Measurements from ENCODE around the gene CCDC13.

DNA sequence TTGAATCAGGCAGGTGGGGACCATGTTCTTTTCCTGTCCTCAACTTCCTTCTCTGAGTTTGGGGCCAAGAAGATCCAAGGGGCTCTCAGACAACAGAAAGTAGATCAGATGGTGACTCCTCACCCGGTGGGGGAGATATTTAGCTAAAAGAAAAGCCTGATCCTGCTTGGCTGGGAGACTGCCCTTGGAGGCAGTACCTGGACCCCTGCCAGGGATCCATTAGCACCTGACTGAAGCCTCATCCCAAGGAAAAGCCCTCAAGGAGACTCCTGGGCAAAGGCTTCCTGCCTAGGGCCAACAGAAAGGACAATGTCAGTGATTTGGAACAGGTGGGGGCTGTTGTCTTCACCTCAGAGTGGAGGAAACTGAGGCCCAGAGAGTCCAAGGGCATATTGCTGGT is 37.0 kb downstream of the CCDC13 start:
- TF ChIP-seq, protein P1, sequence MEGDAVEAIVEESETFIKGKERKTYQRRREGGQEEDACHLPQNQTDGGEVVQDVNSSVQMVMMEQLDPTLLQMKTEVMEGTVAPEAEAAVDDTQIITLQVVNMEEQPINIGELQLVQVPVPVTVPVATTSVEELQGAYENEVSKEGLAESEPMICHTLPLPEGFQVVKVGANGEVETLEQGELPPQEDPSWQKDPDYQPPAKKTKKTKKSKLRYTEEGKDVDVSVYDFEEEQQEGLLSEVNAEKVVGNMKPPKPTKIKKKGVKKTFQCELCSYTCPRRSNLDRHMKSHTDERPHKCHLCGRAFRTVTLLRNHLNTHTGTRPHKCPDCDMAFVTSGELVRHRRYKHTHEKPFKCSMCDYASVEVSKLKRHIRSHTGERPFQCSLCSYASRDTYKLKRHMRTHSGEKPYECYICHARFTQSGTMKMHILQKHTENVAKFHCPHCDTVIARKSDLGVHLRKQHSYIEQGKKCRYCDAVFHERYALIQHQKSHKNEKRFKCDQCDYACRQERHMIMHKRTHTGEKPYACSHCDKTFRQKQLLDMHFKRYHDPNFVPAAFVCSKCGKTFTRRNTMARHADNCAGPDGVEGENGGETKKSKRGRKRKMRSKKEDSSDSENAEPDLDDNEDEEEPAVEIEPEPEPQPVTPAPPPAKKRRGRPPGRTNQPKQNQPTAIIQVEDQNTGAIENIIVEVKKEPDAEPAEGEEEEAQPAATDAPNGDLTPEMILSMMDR (optimal IDR thresholded peaks at IDR 0.05 in 1 of 3, IDR thresholded peaks at IDR 0.05 in 1 of 3, conservative IDR thresholded peaks at IDR 0.05 in 1 of 3; ENCODE audit: extremely low read depth in 1 of 3, insufficient read depth in 2 of 3, low read length in 3 of 3): no peak
- TF ChIP-seq EZH2 (IDR thresholded peaks at IDR 0.05; ENCODE audit: low read length): no peak
